Omental fat pad (tissue), 4 donors: ENCODE measurements around the gene TNFRSF17. TPM values are rescaled to one million over a fixed set of nuclear protein-coding genes. Genes with fewer than 3 reads are reported as not detected.

Experiments used
- ATAC-seq: fragments of 150-250 bp; one replicate; pipeline ENCODE4 v1.9.1; 2016; ENCODE audit warnings: mild to moderate bottlenecking, moderate library complexity; ENCODE audit not compliant: low FRiP score
- DNase-seq: peaks from one replicate; pipeline ENCODE4 v3.0.0-alpha.2; 2019; ENCODE audit warnings: low spot score
- total RNA-seq, 4 donors: library from RNA; depleted of rRNA; stranded (reverse); fragments of >200 nt; gene quantifications; one replicate each; pipeline ENCODE4 v1.1.0, GENCODE V29; 2016
- TF ChIP-seq, protein P1 (sequence below), 3 donors: fragments of 450-650 bp; IDR thresholded peaks; one replicate each; pipeline ENCODE4 v1.5.1; 2016 to 2017; ENCODE audit warnings: antibody characterized with exemption in 3 of 3, mild to moderate bottlenecking in 3 of 3, moderate library complexity in 2 of 3

Gene TNFRSF17
- total RNA-seq, 4 donors from 2014 or later, result 1.2 TPM; not detected in 3

DNA sequence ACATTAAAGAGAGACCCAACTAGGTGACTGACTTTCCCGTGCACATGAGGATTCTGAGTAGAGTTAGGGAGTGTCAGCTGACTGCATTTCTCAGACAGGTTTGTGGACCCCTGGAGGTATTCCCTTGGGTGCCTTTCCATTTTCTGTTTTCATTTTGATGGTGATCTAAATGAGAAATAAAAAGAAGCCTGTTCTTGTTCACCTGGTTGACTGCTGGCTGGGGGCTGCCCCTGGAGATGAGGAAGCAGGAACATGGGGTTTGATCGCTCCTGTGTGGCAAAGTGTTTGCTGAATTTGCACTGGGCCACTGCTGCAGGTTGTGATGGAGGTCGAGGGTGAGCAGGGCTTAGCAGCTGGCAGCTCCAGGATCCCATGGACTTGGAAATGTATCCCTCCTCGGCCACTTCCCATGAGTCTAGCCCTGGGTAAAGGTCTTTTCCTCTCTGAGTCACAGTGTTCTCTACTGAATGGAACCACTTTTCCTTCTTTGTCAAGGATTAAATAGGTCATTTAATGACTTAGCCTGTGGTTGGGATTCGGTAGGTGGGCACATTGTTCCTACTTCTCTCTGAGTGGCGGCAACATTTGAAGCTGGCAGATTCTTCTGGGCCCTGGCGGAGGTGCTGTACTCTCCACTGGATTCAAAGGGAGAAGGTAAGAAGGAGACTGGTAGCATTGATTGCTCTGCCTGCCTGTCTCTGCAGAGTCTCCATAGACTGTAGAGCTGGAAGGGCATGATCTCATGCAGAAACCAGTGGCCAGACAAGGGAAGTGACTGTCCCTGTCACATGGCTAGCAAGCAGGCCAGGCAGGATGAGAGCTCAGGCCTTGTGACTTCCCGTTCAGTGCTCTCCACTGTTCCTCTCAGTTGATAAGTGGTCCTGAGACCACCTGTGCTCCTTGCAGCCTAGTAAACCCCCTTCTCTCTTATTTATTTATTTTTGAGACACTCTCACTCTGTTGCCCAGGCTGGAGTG, 29.4 kb downstream of the TNFRSF17 start:
- DNase-seq, result no peak
- ATAC-seq, result no peak
- TF ChIP-seq, protein P1, sequence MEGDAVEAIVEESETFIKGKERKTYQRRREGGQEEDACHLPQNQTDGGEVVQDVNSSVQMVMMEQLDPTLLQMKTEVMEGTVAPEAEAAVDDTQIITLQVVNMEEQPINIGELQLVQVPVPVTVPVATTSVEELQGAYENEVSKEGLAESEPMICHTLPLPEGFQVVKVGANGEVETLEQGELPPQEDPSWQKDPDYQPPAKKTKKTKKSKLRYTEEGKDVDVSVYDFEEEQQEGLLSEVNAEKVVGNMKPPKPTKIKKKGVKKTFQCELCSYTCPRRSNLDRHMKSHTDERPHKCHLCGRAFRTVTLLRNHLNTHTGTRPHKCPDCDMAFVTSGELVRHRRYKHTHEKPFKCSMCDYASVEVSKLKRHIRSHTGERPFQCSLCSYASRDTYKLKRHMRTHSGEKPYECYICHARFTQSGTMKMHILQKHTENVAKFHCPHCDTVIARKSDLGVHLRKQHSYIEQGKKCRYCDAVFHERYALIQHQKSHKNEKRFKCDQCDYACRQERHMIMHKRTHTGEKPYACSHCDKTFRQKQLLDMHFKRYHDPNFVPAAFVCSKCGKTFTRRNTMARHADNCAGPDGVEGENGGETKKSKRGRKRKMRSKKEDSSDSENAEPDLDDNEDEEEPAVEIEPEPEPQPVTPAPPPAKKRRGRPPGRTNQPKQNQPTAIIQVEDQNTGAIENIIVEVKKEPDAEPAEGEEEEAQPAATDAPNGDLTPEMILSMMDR (IDR thresholded peaks at IDR 0.05), result no peak

DNA sequence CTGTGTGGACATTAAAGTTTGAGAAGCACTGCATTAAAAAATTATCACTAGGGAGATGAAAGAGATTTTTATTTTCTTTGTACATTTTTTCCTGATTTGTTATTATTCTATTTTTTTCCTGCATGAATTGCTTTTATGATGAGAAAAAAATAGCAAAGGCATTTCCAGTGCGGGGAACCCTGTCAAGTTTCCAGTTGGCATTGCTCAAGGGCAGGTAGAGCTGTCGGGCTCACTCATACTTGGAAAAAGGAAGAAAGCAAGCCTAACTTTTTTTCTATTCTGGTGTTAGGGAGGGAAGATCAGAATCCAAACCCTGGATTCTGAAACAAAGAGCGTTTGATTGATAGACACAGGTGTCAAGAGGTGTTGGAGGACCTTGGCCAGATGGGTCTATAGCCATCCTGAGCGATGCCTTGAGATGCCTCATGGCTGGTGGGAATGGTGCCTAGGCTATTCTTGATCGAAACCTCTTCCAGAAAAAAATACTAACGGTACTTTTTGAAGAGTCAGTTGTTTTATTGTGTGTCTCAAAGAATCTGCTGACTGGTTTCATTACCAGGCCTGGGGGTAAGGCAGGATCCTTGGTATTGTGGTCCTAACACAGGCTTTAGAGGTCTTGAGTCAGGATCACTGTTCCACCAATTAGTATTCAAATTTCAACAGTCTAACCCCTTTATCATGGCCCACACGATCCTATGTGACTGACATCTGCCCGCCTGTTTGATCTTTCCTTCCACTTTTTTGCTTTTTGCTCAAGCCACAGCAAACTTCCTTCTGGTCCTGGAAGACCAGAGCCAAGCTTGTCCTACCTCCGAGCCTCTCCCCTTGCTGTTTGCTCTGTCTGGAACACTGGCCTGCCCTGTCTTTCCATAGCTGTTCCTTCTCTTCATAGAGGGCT, 31.7 kb downstream of the TNFRSF17 start:
- no peak for DNase-seq
- TF ChIP-seq, protein P1 (IDR thresholded peaks at IDR 0.05), result no peak
- ATAC-seq, result no peak

DNA sequence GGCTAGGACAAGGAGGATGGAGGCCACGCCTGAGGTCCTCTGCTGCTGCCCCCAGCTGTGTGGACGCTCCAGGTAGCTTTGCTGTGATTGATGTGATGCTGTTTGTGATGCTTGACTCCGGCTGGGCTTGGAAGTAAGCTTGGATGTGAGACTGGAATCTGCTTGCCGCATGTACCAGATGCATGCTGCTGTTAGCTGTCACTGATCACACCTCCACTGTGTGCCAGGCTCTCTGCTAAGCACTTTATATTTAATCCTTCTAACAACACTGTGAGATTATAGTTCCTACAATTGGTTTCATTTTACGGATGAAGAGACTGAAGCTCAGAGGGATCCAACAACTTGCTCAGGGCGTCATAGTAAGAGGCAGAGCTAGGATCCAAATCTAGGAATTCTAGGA, 35.0 kb downstream of the TNFRSF17 start:
- DNase-seq, result no peak
- TF ChIP-seq, protein P1 (IDR thresholded peaks at IDR 0.05), result no peak
- ATAC-seq, result no peak

DNA sequence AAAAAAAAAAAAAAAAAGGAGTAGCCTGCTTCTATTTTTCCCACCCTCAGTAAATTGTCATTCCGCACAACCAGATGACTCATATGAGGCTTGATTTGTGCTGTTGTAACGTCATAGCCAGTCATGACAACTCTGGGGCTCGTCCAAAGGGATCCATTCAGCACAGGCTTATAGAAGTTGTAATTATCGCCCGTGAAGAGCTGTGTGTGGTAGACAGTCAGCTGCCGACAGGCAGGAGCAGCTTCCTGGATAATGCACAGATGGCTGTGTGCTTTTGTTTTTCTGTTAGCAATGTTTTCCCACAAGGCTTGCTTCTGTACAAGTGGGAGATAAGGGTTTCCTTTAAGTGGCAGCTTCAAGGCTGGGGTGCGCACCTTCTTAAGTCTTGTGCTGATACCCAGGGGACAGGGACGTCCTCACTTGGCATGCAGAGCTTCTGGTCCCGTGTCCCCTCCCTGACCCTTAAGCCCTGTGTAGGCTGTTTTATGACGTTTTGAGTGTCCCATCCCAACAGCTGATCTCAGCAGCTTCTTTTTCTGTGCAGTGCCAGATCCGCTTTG, 37.5 kb downstream of the TNFRSF17 start:
- DNase-seq (no peak), ATAC-seq (no peak)
- TF ChIP-seq, protein P1 (IDR thresholded peaks at IDR 0.05), result no peak

DNA sequence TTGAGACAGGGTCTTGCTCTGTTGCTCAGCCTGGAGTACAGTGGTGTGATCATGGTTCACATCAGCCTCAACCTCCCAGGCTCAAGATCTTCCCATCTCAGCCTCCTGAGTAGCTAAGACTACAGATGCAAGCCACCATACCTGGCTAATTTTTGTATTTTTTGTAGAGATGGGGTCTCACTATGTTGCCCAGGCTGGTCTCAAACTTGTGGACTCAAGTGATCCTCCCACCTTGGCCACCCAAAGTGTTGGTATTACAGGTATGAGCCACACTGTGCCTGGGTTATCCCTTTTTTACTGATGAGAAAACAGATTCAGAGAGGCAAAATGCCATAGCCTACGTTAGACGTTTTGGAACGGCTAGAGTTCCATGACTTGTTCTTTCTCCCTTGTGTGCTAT, 41.6 kb downstream of the TNFRSF17 start:
- DNase-seq (no peak), ATAC-seq (no peak)
- TF ChIP-seq, protein P1 (IDR thresholded peaks at IDR 0.05), result no peak

DNA sequence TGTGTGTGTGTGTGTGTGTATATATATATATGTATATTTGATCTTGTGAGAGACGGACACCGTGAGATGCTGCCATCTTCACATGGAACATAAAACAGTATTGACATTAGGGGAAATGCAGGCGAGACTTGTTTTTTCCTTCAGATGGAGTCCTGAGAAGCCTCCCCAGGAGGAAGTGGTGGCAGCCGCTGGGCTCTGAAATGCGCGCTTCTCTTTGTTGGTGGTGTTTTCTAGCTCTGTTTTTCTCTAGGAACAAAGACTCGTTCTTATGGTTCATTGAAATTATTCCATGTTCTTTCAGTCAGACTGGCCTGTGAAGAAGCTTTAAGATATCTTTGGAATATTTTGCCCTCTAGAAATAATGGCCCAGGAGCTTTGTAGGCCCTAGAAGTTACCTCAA, 44.5 kb downstream of the TNFRSF17 start:
- DNase-seq (no peak), ATAC-seq (no peak)
- TF ChIP-seq, protein P1 (IDR thresholded peaks at IDR 0.05), result no peak
